Loucy (cell line): ENCODE results near the gene SEC31B.

Experiments used
- H2AFZ ChIP-seq: fragments of 200-600 bp; sonication (generic); 2 replicates; pipeline ENCODE4 v1.6.0; 2016; ENCODE audit warnings: antibody characterized with exemption, mild to moderate bottlenecking, low read length, moderate library complexity
- H3F3A ChIP-seq: fragments of 200-600 bp; 2 replicates; pipeline ENCODE4 v1.6.0; 2016; ENCODE audit warnings: antibody characterized with exemption, low read depth, mild to moderate bottlenecking
- H3K27me3 ChIP-seq: fragments of 200-600 bp; sonication (generic); 2 replicates; pipeline ENCODE4 v1.6.1; 2014; ENCODE audit warnings: low read length, mild to moderate bottlenecking; ENCODE audit not compliant: insufficient read depth, poor library complexity, severe bottlenecking
- H3K36me3 ChIP-seq: fragments of 200-600 bp; sonication (generic); 2 replicates; pipeline ENCODE4 v1.6.1; 2016; ENCODE audit warnings: low read length; ENCODE audit not compliant: insufficient read depth
- H3K4me1 ChIP-seq: fragments of 200-600 bp; sonication (generic); 2 replicates; pipeline ENCODE4 v1.5.1; 2014; ENCODE audit warnings: low read length, mild to moderate bottlenecking; ENCODE audit not compliant: insufficient read depth, poor library complexity, severe bottlenecking
- H3K4me2 ChIP-seq: fragments of 200-600 bp; sonication (generic); 2 replicates; pipeline ENCODE4 v1.6.0; 2014; ENCODE audit warnings: antibody characterized with exemption, low read length, low read depth, mild to moderate bottlenecking; ENCODE audit not compliant: poor library complexity, severe bottlenecking
- H3K4me3 ChIP-seq: fragments of 200-600 bp; sonication (generic); 2 replicates; pipeline ENCODE4 v1.5.1; 2014; ENCODE audit warnings: low read length, mild to moderate bottlenecking, mixed read lengths; ENCODE audit not compliant: poor library complexity, severe bottlenecking
- H3K79me2 ChIP-seq: fragments of 200-600 bp; sonication (generic); 2 replicates; pipeline ENCODE4 v1.6.1; 2014; ENCODE audit warnings: low read length; ENCODE audit not compliant: insufficient read depth
- H3K9ac ChIP-seq: fragments of 200-600 bp; sonication (generic); 2 replicates; pipeline ENCODE4 v1.6.0; 2014; ENCODE audit warnings: mild to moderate bottlenecking, low read depth, low read length, moderate library complexity; ENCODE audit not compliant: poor library complexity, severe bottlenecking
- H3K9me2 ChIP-seq: fragments of 200-600 bp; sonication (generic); replicated peaks from 2 replicates; pipeline ENCODE4 v1.6.1; 2016; ENCODE audit warnings: low read depth, low read length, mixed read lengths
- H3K9me3 ChIP-seq: fragments of 200-600 bp; sonication (generic); 2 replicates; pipeline ENCODE4 v1.6.1; 2014; ENCODE audit warnings: mild to moderate bottlenecking, antibody characterized with exemption, low read length, low read depth; ENCODE audit not compliant: insufficient read depth
- H4K20me1 ChIP-seq: fragments of 200-600 bp; sonication (generic); 2 replicates; pipeline ENCODE4 v1.6.0; 2014; ENCODE audit warnings: antibody characterized with exemption, low read length, mild to moderate bottlenecking; ENCODE audit not compliant: insufficient read depth, poor library complexity, severe bottlenecking
- CTCF ChIP-seq: fragments of 200-600 bp; sonication (generic); conservative IDR thresholded peaks from 2 replicates; pipeline ENCODE4 v1.5.1; 2014; ENCODE audit warnings: mild to moderate bottlenecking, antibody characterized with exemption, low read length
- EZH2phosphoT487 ChIP-seq: fragments of 200-600 bp; IDR thresholded peaks from 2 replicates; pipeline ENCODE4 v1.6.1; 2018; ENCODE audit warnings: antibody characterized with exemption, mild to moderate bottlenecking, moderate library complexity, borderline replicate concordance

The SEC31B gene

GRCh38 chr10:100554902-100555301 lies 35.2 kb upstream of the SEC31B start:
- Histone ChIP-seq H4K20me1 (no peaks in the 10 kb centered on the region), H3K9me3 (no peaks in the 10 kb centered on the region), H2AFZ (no peak overlapping the region), H3K4me3 (no peak overlapping the region), H3K9me2 (no peaks in the 10 kb centered on the region), H3K27me3 (no peaks in the 10 kb centered on the region), H3K4me1 (peaks cover 7% of the 10 kb centered on the region), H3K9ac (no peak overlapping the region), H3F3A (no peaks in the 10 kb centered on the region), H3K36me3 (peaks cover 11% of the 10 kb centered on the region; the same call in 1 of the 2 replicates), H3K79me2 (no peaks in the 10 kb centered on the region), H3K4me2 (no peak overlapping the region)
- TF ChIP-seq EZH2phosphoT487 = no peak

GRCh38 chr10:100553929-100554328 lies 34.3 kb upstream of the SEC31B start:
- peaks cover 20% of the 10 kb centered on the region; the same call in 1 of the 2 replicates for H3K36me3 ChIP-seq
- no peaks in the 10 kb centered on the region for H3F3A ChIP-seq
- no peak overlapping the region for H3K4me3 ChIP-seq
- no peaks in the 10 kb centered on the region for H3K9me2 ChIP-seq
- no peaks in the 10 kb centered on the region for H4K20me1 ChIP-seq
- H2AFZ ChIP-seq = no peak overlapping the region
- no peaks in the 10 kb centered on the region for H3K9me3 ChIP-seq
- H3K79me2 ChIP-seq = no peaks in the 10 kb centered on the region
- H3K27me3 ChIP-seq = no peaks in the 10 kb centered on the region
- H3K4me1 ChIP-seq = peaks cover 7% of the 10 kb centered on the region
- H3K4me2 ChIP-seq = no peak overlapping the region
- TF ChIP-seq EZH2phosphoT487 (no peak), CTCF (no peak)
- no peak overlapping the region for H3K9ac ChIP-seq

GRCh38 chr10:100551738-100552137 lies 32.1 kb upstream of the SEC31B start:
- no peaks in the 10 kb centered on the region for H3K9me3 ChIP-seq
- no peaks in the 10 kb centered on the region for H3K27me3 ChIP-seq
- no peak overlapping the region for H3K4me2 ChIP-seq
- no peaks in the 10 kb centered on the region for H3K79me2 ChIP-seq
- H3K9ac ChIP-seq = no peak overlapping the region
- peaks cover 42% of the 10 kb centered on the region; the same call in 1 of the 2 replicates for H3K36me3 ChIP-seq
- TF ChIP-seq CTCF (no peak), EZH2phosphoT487 (no peak)
- no peak overlapping the region for H3K4me3 ChIP-seq
- H4K20me1 ChIP-seq = no peaks in the 10 kb centered on the region
- peaks cover 7% of the 10 kb centered on the region for H3K4me1 ChIP-seq
- H2AFZ ChIP-seq = no peak overlapping the region
- H3K9me2 ChIP-seq = no peaks in the 10 kb centered on the region
- H3F3A ChIP-seq = no peaks in the 10 kb centered on the region

GRCh38 chr10:100551196-100551595 lies 31.5 kb upstream of the SEC31B start:
- Histone ChIP-seq H3K4me3 (no peak overlapping the region), H3K36me3 (peaks cover 47% of the 10 kb centered on the region; the same call in 1 of the 2 replicates), H3K79me2 (no peaks in the 10 kb centered on the region), H3K4me1 (peaks cover 7% of the 10 kb centered on the region), H3K9me2 (no peaks in the 10 kb centered on the region), H3K9me3 (no peaks in the 10 kb centered on the region), H4K20me1 (no peaks in the 10 kb centered on the region), H3K27me3 (no peaks in the 10 kb centered on the region), H3F3A (no peaks in the 10 kb centered on the region), H2AFZ (no peak overlapping the region), H3K4me2 (no peak overlapping the region), H3K9ac (no peak overlapping the region)
- no peak for TF ChIP-seq EZH2phosphoT487
- TF ChIP-seq CTCF = no peak
